Measurements from ENCODE around the gene TVP23C. TPM values are rescaled to one million over a fixed set of nuclear protein-coding genes. Genes with fewer than 3 reads are reported as not detected.
A peak's percentile ranks its signal among the peaks of the same experiment; 100 is the strongest.

TVP23C gene
- total RNA-seq, 1 experiment from 2014 or later, result 16.9 TPM

DNA sequence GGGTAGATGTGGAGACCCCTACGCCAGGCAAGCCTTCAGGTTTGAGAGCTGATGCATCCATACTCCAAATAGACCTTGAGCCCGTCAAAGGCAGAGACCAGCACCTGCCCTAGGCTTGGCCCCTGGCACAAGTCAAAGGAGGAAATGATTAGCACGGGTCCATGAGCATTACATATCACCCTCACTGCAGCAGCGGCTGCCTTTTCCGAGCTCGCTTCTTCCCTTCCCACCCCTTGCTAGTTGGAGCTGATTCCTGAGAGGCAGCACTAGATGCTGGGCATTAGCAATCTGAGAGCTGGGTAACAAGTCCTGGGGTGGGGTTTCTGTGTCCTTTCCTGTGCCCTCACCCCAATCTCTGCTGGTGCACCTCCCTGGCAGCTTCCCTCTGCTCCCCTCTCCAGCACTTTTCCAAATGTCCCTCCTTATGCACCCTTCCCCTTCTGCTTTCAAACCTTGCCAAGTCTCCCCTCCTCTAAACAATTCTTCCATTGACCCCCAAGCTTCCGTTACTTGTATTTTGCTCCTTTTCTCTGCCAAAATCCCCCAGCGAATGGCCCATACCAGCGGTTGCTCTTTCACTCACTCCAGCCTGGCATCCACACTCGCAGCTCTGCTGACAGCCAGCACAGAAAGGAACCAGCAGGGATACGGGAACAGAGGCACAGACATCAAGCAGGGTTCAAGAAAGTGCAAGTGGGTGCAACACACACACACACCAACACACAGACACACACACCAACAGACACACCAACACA, 98.9 kb downstream of the TVP23C start:
- H3K27ac Mint-ChIP-seq, result no peak overlapping the region
- TF ChIP-seq, protein P1, sequence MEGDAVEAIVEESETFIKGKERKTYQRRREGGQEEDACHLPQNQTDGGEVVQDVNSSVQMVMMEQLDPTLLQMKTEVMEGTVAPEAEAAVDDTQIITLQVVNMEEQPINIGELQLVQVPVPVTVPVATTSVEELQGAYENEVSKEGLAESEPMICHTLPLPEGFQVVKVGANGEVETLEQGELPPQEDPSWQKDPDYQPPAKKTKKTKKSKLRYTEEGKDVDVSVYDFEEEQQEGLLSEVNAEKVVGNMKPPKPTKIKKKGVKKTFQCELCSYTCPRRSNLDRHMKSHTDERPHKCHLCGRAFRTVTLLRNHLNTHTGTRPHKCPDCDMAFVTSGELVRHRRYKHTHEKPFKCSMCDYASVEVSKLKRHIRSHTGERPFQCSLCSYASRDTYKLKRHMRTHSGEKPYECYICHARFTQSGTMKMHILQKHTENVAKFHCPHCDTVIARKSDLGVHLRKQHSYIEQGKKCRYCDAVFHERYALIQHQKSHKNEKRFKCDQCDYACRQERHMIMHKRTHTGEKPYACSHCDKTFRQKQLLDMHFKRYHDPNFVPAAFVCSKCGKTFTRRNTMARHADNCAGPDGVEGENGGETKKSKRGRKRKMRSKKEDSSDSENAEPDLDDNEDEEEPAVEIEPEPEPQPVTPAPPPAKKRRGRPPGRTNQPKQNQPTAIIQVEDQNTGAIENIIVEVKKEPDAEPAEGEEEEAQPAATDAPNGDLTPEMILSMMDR (conservative IDR thresholded peaks at IDR 0.05), result no peak
- H3K9me3 Mint-ChIP-seq, result peaks cover 0 to 2% of the 10 kb centered on the region in 2 experiments; a peak in 3 of 5 replicates
- Histone ChIP-seq H4K20me1 (ENCODE audit: control insufficient read depth, insufficient read depth, insufficient read length) (no peaks in the 10 kb centered on the region), H4K91ac (ENCODE audit: insufficient read length, low read depth, low read length) (no peak overlapping the region), H3K9ac (ENCODE audit: extremely low read depth, insufficient read length, low read length) (no peak overlapping the region), H2BK120ac (ENCODE audit: low read depth, low read length, poor library complexity, severe bottlenecking) (no peak overlapping the region), H3K18ac (ENCODE audit: insufficient read length, low read depth, low read length) (no peak overlapping the region), H2BK12ac (ENCODE audit: insufficient read length, low read depth, low read length) (no peak overlapping the region), H3K56ac (ENCODE audit: insufficient read length, low read depth, low read length) (peak overlapping the region; percentile 27), H2AFZ (ENCODE audit: low read length) (no peak overlapping the region), H3K79me2 (ENCODE audit: insufficient read depth, low read length) (no peaks in the 10 kb centered on the region), H2BK5ac (ENCODE audit: insufficient read length, low read length) (no peak overlapping the region), H3K27ac (ENCODE audit: insufficient read length, low read depth, low read length) (no peak overlapping the region), H3K4me1 (ENCODE audit: insufficient read depth, low read length) (peaks cover 3% of the 10 kb centered on the region; the same call in 1 of the 2 replicates), H2BK15ac (ENCODE audit: low read depth, low read length) (no peak overlapping the region), H3K27me3 (ENCODE audit: insufficient read depth, low read length) (no peaks in the 10 kb centered on the region), H2BK20ac (ENCODE audit: low read depth, low read length, poor library complexity, severe bottlenecking) (no peak overlapping the region), H3K4ac (ENCODE audit: low read depth, low read length) (no peak overlapping the region), H3K23ac (ENCODE audit: insufficient read length, low read depth, low read length) (no peak overlapping the region), H3K14ac (ENCODE audit: insufficient read depth, low read length) (no peak overlapping the region), H4K5ac (ENCODE audit: insufficient read length, low read depth, low read length) (no peak overlapping the region), H3T11ph (ENCODE audit: low read length) (no peak overlapping the region), H3K4me2 (ENCODE audit: insufficient read depth, insufficient read length, low read length) (no peak overlapping the region), H3K79me1 (ENCODE audit: insufficient read depth, low read depth, low read length, poor library complexity, severe bottlenecking) (no peaks in the 10 kb centered on the region), H3K9me3 (ENCODE audit: control insufficient read depth, low read depth, low read length) (no peaks in the 10 kb centered on the region), H4K8ac (replicated peaks; ENCODE audit: insufficient read length, low read depth, low read length) (peak overlapping the region; percentile 44), H3K23me2 (ENCODE audit: insufficient read length, low read depth, low read length, poor library complexity, severe bottlenecking) (no peaks in the 10 kb centered on the region), H2AK5ac (ENCODE audit: insufficient read length, low read length) (no peak overlapping the region)
- no peak for DNase-seq
- peaks cover 4 to 12% (median 6%) of the 10 kb centered on the region in 3 experiments for H3K36me3 Mint-ChIP-seq (ENCODE audit: insufficient read depth in 1 of 3, low read depth in 3 of 3)
- no peaks in the 10 kb centered on the region for H3K27me3 Mint-ChIP-seq (ENCODE audit: low read depth)
- WGBS (ENCODE audit: extremely low coverage, insufficient read length, low lambda C conversion rate), result no CpG with 5 or more reads among the region's 11 CpGs
- no peak overlapping the region for H3K4me3 Mint-ChIP-seq
- H3K4me1 Mint-ChIP-seq, result peaks cover 4 to 6% of the 10 kb centered on the region in 2 experiments

Data from H9 (cell line).